IPS-18a (cell line): Measurements from ENCODE around the gene RAB13.

Experiments
- H3K27ac ChIP-seq: one replicate; pipeline ENCODE4 v1.5.1; 2013; ENCODE audit warnings: low read length
- H3K27me3 ChIP-seq: one replicate; pipeline ENCODE4 v1.6.1; 2013; ENCODE audit warnings: mild to moderate bottlenecking, low read length; ENCODE audit not compliant: control insufficient read depth, insufficient read depth
- H3K36me3 ChIP-seq: one replicate; pipeline ENCODE4 v1.6.1; 2013; ENCODE audit warnings: low read depth, low read length; ENCODE audit not compliant: control insufficient read depth
- H3K4me1 ChIP-seq: one replicate; pipeline ENCODE4 v1.6.1; 2013; ENCODE audit warnings: low read depth, low read length; ENCODE audit not compliant: control insufficient read depth
- H3K4me3 ChIP-seq: one replicate; pipeline ENCODE4 v1.5.1; 2013; ENCODE audit warnings: low read length
- H3K9ac ChIP-seq: one replicate; pipeline ENCODE4 v1.6.1; 2013; ENCODE audit warnings: mild to moderate bottlenecking, low read length, moderate library complexity
- H3K9me3 ChIP-seq: one replicate; pipeline ENCODE4 v1.6.1; 2013; ENCODE audit warnings: low read depth, low read length; ENCODE audit not compliant: control insufficient read depth

RAB13 gene

GRCh38 chr1:153938996-153939395 lies 47.1 kb downstream of the RAB13 start:
- Histone ChIP-seq H3K4me1 (no peaks in the 10 kb centered on the region), H3K27me3 (no peaks in the 10 kb centered on the region), H3K36me3 (peaks cover 58% of the 10 kb centered on the region), H3K9me3 (no peaks in the 10 kb centered on the region), H3K4me3 (no peak overlapping the region), H3K9ac (no peak overlapping the region), H3K27ac (no peak overlapping the region)

- H3K27me3 ChIP-seq = no peaks in the 10 kb centered on the region
- peaks cover 60% of the 10 kb centered on the region for H3K36me3 ChIP-seq
- H3K27ac ChIP-seq = no peak overlapping the region
These were observed 48.8 kb downstream of the RAB13 start for GRCh38 chr1:153937331-153937730.

DNA sequence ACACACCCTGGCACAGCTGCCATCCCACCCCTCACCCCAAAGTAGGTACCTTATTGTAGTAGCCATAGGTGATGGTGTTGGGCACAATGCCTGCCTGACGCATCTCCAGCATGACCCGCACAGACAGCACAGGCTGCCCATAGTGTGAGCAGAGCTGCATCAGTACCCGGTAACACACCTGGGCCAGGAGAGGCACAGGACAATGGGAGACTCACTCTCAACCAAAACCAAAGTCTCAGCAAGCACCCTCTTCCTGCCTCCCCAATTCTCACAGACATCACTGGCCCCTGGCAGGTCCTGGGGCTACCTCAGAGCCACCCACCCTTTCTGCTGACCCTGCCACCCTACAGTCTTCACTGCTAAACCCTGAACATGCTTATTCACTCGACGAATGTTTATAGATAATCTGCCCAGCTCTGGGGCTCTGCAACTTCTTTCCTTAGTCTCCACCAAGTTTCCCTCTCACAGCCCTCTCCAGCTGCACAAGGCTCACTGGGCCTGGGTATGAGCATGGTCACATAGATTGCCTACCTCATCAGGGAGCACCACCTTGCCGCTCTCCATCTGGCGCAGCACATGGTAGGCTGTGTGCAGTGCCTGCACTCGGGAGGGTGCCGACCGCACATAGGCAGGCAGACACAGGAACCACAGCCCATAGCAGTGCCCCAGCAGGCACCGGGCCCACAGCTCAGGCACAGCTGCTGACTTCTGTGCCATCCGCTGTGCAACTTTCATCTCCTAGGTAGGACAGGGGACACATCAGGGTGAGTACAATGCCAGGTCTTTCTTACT lies 49.9 kb downstream of the RAB13 start:
- Histone ChIP-seq H3K27ac (no peak overlapping the region), H3K9me3 (no peaks in the 10 kb centered on the region), H3K27me3 (no peaks in the 10 kb centered on the region), H3K4me1 (no peaks in the 10 kb centered on the region), H3K9ac (no peak overlapping the region), H3K36me3 (peaks cover 57% of the 10 kb centered on the region), H3K4me3 (no peak overlapping the region)

More at GRCh38 chr1:153937331-153937730, 48.8 kb downstream of the RAB13 start:
- Histone ChIP-seq H3K4me1 (no peaks in the 10 kb centered on the region), H3K9me3 (no peaks in the 10 kb centered on the region), H3K4me3 (no peak overlapping the region), H3K9ac (no peak overlapping the region)

GRCh38 chr1:153934746-153935145 lies 51.4 kb downstream of the RAB13 start:
- no peak overlapping the region for H3K4me3 ChIP-seq
- H3K9me3 ChIP-seq = no peaks in the 10 kb centered on the region
- no peaks in the 10 kb centered on the region for H3K4me1 ChIP-seq
- H3K27ac ChIP-seq = no peak overlapping the region
- H3K9ac ChIP-seq = no peak overlapping the region
- H3K27me3 ChIP-seq = no peaks in the 10 kb centered on the region
- H3K36me3 ChIP-seq = peaks cover 58% of the 10 kb centered on the region

DNA sequence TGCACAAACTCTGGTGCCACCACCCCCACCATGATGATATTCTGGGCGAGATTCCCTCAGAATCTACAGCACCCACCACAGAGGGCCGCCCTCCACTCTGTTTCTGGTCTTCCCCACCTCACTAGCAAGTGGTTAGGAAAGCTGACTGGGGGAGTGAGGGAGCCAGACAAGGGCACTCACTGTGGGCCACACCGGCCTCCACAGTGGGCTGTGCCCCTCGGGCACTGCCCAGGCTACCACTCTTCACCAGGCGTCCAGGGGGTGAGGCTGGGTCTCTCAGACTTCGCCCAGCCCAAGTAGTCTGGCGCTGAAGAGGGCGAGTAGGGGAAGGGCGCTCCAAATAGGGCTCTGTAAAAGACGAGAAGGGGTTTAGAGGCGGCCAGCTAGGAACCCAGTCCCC lies 52.2 kb downstream of the RAB13 start:
- H3K9ac ChIP-seq = no peak overlapping the region
- no peaks in the 10 kb centered on the region for H3K27me3 ChIP-seq
- peaks cover 59% of the 10 kb centered on the region for H3K36me3 ChIP-seq
- no peak overlapping the region for H3K27ac ChIP-seq
- no peak overlapping the region for H3K4me3 ChIP-seq
- no peaks in the 10 kb centered on the region for H3K9me3 ChIP-seq
- no peaks in the 10 kb centered on the region for H3K4me1 ChIP-seq

GRCh38 chr1:153933430-153933829 lies 52.7 kb downstream of the RAB13 start:
- peaks cover 59% of the 10 kb centered on the region for H3K36me3 ChIP-seq
- no peaks in the 10 kb centered on the region for H3K27me3 ChIP-seq

DNA sequence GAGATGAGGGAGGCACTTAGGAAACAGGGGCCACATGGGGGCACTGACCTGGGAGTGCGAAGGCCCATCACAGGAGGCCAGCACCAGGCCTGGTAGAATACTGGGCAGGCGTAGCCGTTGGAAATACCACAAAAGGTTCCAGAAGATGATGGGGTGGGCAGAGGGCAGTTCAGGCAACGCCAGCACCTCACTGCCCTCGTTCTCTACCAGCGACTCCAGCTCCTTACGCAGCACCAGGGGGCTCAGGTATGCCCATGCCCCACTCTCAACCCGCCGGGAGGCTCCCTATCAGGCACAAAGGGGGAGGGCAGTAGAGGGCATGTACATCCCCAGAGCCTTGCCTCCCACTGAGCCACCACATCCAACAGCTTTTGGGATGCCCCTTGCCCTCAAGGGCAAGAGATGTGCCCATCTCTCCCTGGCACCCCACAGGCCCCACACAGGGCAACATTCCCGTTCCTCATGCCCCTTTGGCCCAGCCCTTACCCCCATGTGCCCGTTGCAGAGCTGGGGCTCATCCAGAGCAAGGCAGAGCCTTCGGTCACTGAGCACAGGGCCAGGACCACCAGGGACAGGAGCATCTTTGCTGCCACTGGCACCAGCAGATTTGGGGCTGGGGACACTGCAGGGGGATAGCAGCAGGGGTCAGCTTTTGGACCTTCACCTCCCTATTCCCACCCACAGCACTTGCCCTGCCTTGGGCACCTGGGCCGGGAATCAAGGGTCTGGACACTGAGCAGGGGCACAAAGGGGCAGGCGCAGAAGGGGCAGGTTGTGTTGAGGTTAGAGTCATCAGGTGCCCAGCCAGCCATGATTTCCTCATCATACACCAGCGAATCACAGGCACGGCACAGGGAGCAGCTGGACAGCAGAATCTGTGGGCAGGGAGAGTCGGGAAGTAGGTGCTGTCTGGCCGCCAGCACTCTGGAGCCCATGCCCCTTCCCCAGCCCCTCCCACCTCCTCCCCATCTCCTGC lies 53.7 kb downstream of the RAB13 start:
- Histone ChIP-seq H3K36me3 (peaks cover 52% of the 10 kb centered on the region), H3K4me1 (no peaks in the 10 kb centered on the region), H3K9me3 (no peaks in the 10 kb centered on the region), H3K4me3 (no peak overlapping the region), H3K9ac (no peak overlapping the region), H3K27ac (no peak overlapping the region), H3K27me3 (no peaks in the 10 kb centered on the region)

More at GRCh38 chr1:153933430-153933829, 52.7 kb downstream of the RAB13 start:
- Histone ChIP-seq H3K4me1 (no peaks in the 10 kb centered on the region), H3K4me3 (no peak overlapping the region), H3K9me3 (no peaks in the 10 kb centered on the region), H3K9ac (no peak overlapping the region), H3K27ac (no peak overlapping the region)
